K562 (cell line): ENCODE data around the gene MDH2. TPM values are rescaled to one million over a fixed set of nuclear protein-coding genes. Genes with fewer than 3 reads are reported as not detected.
A peak's percentile ranks its signal among the peaks of the same experiment; 100 is the strongest.

Experiments
- BMI1 ChIP-seq: fragments of 150-350 bp; IDR thresholded peaks from 2 replicates; pipeline ENCODE4 v1.6.1; 2014; ENCODE audit warnings: low read length
- CBX3 ChIP-seq, 2 experiments: IDR thresholded peaks; 1 replicate in 1 of 2; 2 replicates in 1 of 2; pipeline ENCODE4 v1.6.1; 2012; ENCODE audit warnings: inconsistent platforms in 2 of 2, low read length in 2 of 2, borderline replicate concordance in 1 of 2, control low read depth in 1 of 2
- DIDO1 ChIP-seq: fragments of 450-650 bp; IDR thresholded peaks from 2 replicates; pipeline ENCODE4 v1.6.1; 2016; ENCODE audit warnings: low read depth, missing biosample characterization, missing genetic modification characterization
- HINFP ChIP-seq: fragments of 450-650 bp; conservative IDR thresholded peaks from 2 replicates; pipeline ENCODE4 v1.6.1; 2016; ENCODE audit warnings: missing genetic modification characterization, low read depth, mild to moderate bottlenecking, control low read depth, missing compliant biosample characterization
- HMG20A ChIP-seq: fragments of 450-650 bp; formaldehyde crosslinking; conservative IDR thresholded peaks from 2 replicates; pipeline ENCODE4 v1.4.0; 2020; ENCODE audit warnings: mild to moderate bottlenecking, mixed read lengths
- HNRNPH1 ChIP-seq: fragments of 200-400 bp; formaldehyde crosslinking; optimal IDR thresholded peaks from 2 replicates; pipeline ENCODE3; 2017; ENCODE audit warnings: low read depth, mild to moderate bottlenecking, low read length, moderate library complexity
- MAFG ChIP-seq: fragments of 450-650 bp; conservative IDR thresholded peaks from 2 replicates; pipeline ENCODE4 v1.6.1; 2016; ENCODE audit warnings: missing genetic modification characterization, missing compliant biosample characterization
- NFE2L1 ChIP-seq: fragments of 450-650 bp; IDR thresholded peaks from 2 replicates; pipeline ENCODE4 v1.6.1; 2016; ENCODE audit warnings: missing genetic modification characterization, low read depth, mild to moderate bottlenecking, missing compliant biosample characterization, moderate library complexity, borderline replicate concordance
- NR2C1 ChIP-seq, 2 experiments: fragments of 450-650 bp; IDR thresholded peaks; 2 replicates each; pipeline ENCODE4 v1.6.1; 2017; ENCODE audit warnings: mild to moderate bottlenecking in 2 of 2, antibody characterized with exemption in 1 of 2, inconsistent platforms in 1 of 2, missing compliant biosample characterization in 1 of 2, missing genetic modification characterization in 1 of 2
- PML ChIP-seq: IDR thresholded peaks from 2 replicates; pipeline ENCODE4 v1.6.1; 2012; ENCODE audit warnings: low read length, inconsistent platforms
- PYGO2 ChIP-seq: fragments of 450-650 bp; IDR thresholded peaks from 2 replicates; pipeline ENCODE4 v1.6.1; 2016; ENCODE audit warnings: mild to moderate bottlenecking, missing genetic modification characterization, moderate library complexity, missing compliant biosample characterization
- RB1 ChIP-seq: fragments of 450-650 bp; IDR thresholded peaks from 2 replicates; pipeline ENCODE4 v1.6.1; 2017; ENCODE audit warnings: low read depth, mild to moderate bottlenecking
- RBM17 ChIP-seq: fragments of 200-400 bp; formaldehyde crosslinking; IDR thresholded peaks from 2 replicates; pipeline ENCODE4 v1.6.1; 2017; ENCODE audit warnings: low read depth, mild to moderate bottlenecking, low read length, borderline replicate concordance
- RCOR1 ChIP-seq, 2 experiments: IDR thresholded peaks; 2 replicates each; pipeline ENCODE4 v1.6.1; 2012; ENCODE audit warnings: low read depth in 2 of 2, low read length in 2 of 2, borderline replicate concordance in 1 of 2, improper control_type of control experiment in 1 of 2
- SNAPC5 ChIP-seq: fragments of 250-450 bp; sonication (Bioruptor Pico); IDR thresholded peaks from 2 replicates; pipeline ENCODE4 v1.8.0; 2021; ENCODE audit warnings: moderate library complexity, mild to moderate bottlenecking, inconsistent platforms
- ZNF197 ChIP-seq: fragments of 200-800 bp; sonication (Bioruptor generic); IDR thresholded peaks from 2 replicates; pipeline ENCODE4 v1.6.1; 2016; ENCODE audit warnings: low read depth, missing genetic modification characterization, missing compliant biosample characterization
- ZNF280B ChIP-seq: fragments of 250-450 bp; sonication (Bioruptor Pico); IDR thresholded peaks from 2 replicates; pipeline ENCODE4 v1.5.1; 2021; ENCODE audit warnings: mild to moderate bottlenecking
- ZNF354B ChIP-seq: fragments of 250-450 bp; sonication (Bioruptor Pico); IDR thresholded peaks from 2 replicates; pipeline ENCODE4 v1.4.0; 2020
- ZNF830 ChIP-seq: fragments of 250-450 bp; sonication (Bioruptor Pico); IDR thresholded peaks from 2 replicates; pipeline ENCODE4 v1.5.0; 2021; ENCODE audit warnings: mild to moderate bottlenecking
- polyA plus RNA-seq, 8 experiments: library from polyadenylated mRNA; depleted of rRNA in 4 of 8; stranded (reverse) in 5 of 8; unstranded in 3 of 8; fragments of >200 nt; fragmentation: Nextera tagmentation in 2 of 8; fragmentation: Illumina TruSeq in 1 of 8; extraction: Ambion mirVana in 2 of 8; extraction: Trizol in 1 of 8; gene quantifications; 2 replicates each; pipeline versions ENCODE4 v1.2.1 to v1.2.3, GENCODE V29; 2011 to 2014; ENCODE audit warnings: inconsistent platforms in 1 of 8, missing spikeins in 1 of 8
- total RNA-seq, 7 experiments: library from RNA; depleted of rRNA in 6 of 7; stranded (reverse); fragments of >200 nt in 6 of 7; fragmentation: Illumina TruSeq in 2 of 7; extraction: Trizol in 2 of 7; gene quantifications; 2 replicates each; pipeline versions ENCODE4 v1.2.1 to v1.2.3, GENCODE V29; 2011 to 2021; ENCODE audit warnings: low replicate concordance in 1 of 7
- TF ChIP-seq, protein P1 (sequence below): sonication (generic); formaldehyde crosslinking; IDR thresholded peaks from 2 replicates; pipeline ENCODE4 v1.8.0; 2022; ENCODE audit warnings: mild to moderate bottlenecking, missing genetic modification reagents

The MDH2 gene
- total and polyA plus RNA-seq, 9 of the 15 experiments (the other 6 are each of a cell fraction or from before 2014, with no cell fraction given): 106 to 701 (median 242) TPM

GRCh38 chr7:76047811-76048667, at the start of gene MDH2, which contains the start of gene STYXL1 (continued):
- no peak for TF ChIP-seq ZNF197 (CRISPR knock-in tag)
- no peak for TF ChIP-seq RBM17
- no peak for TF ChIP-seq SNAPC5 (CRISPR knock-in tag)
- TF ChIP-seq PML: peak; percentile 94
- peak; percentile 63; the same call in 1 of the 2 replicates for TF ChIP-seq ZNF830 (CRISPR knock-in tag)
- TF ChIP-seq HNRNPH1: no peak
- no peak for TF ChIP-seq HINFP
- TF ChIP-seq ZNF280B (CRISPR knock-in tag): no peak
- TF ChIP-seq MAFG (tag): no peak
- no peak for TF ChIP-seq ZNF354B (CRISPR knock-in tag)
- TF ChIP-seq NFE2L1: no peak
- peak; percentile 85 for TF ChIP-seq DIDO1 (tag)
- TF ChIP-seq PYGO2 (tag): no peak
- TF ChIP-seq CBX3 (IDR thresholded peaks at IDR 0.05; ENCODE audit: borderline replicate concordance in 1 of 2, low read length in 2 of 2): peak in 1 of 2 experiments; percentile 60; a peak in 1 of 3 replicates
- peak; percentile 67; the same call in 1 of the 2 replicates for TF ChIP-seq RB1
- TF ChIP-seq, protein P1, sequence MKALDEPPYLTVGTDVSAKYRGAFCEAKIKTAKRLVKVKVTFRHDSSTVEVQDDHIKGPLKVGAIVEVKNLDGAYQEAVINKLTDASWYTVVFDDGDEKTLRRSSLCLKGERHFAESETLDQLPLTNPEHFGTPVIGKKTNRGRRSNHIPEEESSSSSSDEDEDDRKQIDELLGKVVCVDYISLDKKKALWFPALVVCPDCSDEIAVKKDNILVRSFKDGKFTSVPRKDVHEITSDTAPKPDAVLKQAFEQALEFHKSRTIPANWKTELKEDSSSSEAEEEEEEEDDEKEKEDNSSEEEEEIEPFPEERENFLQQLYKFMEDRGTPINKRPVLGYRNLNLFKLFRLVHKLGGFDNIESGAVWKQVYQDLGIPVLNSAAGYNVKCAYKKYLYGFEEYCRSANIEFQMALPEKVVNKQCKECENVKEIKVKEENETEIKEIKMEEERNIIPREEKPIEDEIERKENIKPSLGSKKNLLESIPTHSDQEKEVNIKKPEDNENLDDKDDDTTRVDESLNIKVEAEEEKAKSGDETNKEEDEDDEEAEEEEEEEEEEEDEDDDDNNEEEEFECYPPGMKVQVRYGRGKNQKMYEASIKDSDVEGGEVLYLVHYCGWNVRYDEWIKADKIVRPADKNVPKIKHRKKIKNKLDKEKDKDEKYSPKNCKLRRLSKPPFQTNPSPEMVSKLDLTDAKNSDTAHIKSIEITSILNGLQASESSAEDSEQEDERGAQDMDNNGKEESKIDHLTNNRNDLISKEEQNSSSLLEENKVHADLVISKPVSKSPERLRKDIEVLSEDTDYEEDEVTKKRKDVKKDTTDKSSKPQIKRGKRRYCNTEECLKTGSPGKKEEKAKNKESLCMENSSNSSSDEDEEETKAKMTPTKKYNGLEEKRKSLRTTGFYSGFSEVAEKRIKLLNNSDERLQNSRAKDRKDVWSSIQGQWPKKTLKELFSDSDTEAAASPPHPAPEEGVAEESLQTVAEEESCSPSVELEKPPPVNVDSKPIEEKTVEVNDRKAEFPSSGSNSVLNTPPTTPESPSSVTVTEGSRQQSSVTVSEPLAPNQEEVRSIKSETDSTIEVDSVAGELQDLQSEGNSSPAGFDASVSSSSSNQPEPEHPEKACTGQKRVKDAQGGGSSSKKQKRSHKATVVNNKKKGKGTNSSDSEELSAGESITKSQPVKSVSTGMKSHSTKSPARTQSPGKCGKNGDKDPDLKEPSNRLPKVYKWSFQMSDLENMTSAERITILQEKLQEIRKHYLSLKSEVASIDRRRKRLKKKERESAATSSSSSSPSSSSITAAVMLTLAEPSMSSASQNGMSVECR (CRISPR knock-in tag): peak; percentile 89
- TF ChIP-seq NR2C1 (IDR thresholded peaks at IDR 0.05): peak; percentile 79
- peak; percentile 77 for TF ChIP-seq NR2C1 (tag; IDR thresholded peaks at IDR 0.05)
- TF ChIP-seq BMI1: no peak
- peak in 1 of 2 experiments; percentile 48; a peak in 1 of 4 replicates for TF ChIP-seq RCOR1 (IDR thresholded peaks at IDR 0.05; ENCODE audit: borderline replicate concordance in 1 of 2, low read depth in 2 of 2, low read length in 2 of 2)
- no peak for TF ChIP-seq HMG20A (CRISPR knock-in tag)
